Occipital lobe (tissue), 2 donors: ENCODE data around the gene VPS26B. TPM values are rescaled to one million over a fixed set of nuclear protein-coding genes. Genes with fewer than 3 reads are reported as not detected.
A peak's percentile ranks its signal among the peaks of the same experiment; 100 is the strongest.
"Not testable (repeated sequence)": the region's sequence is repeated elsewhere in the genome, so short reads cannot be mapped to it uniquely, and the experiment has no call there.

Experiments used
- DNase-seq: peaks from one replicate; lab custom pipeline; 2025; lab: John Stamatoyannopoulos, UW
- total RNA-seq: library from RNA; depleted of rRNA; stranded (reverse); fragments of >200 nt; gene quantifications from one replicate; pipeline ENCODE4 v1.2.3, GENCODE V29; 2014

The VPS26B gene
- 61.9 TPM for total RNA-seq

DNA sequence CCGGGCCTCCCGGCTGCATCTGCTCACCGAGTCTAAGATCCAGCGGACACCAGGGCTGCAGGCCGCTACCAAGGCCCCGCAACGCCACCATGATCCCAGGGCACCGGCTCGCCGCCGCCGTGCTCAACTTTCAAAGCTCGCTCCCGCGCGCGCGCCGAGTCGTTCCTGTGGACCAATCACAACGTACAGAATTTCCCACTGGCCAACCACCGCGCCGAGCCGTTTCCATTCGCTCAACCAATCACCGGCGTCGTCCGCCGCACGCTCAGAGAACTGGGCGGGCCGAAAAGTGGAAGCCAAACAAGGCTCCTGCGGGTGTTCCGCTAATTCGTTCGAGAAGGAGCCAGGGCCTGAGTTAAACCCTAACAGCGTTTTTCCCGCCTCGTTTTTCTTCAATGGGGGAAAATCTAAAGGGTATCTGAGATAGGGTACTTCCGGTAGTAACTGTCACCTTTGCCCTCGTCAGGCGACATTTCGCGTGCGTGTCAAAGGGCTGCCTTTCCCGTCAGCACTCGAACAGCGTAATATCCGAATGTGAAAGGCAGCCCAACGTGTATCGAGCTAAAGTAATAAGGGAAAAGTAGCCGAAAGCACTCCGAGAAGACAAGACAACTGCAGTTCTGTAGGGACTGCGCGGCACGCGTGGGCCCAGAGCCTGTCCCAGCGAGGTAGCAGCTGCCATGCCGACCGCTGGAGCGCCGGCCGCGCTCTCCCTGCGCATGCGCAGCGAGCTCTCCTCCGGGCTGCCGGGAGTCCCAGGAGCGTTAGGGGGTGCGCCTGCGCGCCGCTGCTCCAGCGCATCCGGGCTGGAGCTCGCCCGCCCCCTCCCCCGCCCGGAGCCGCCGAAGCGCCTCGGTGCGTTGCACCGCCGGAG, at the start of gene VPS26B, which contains the start of gene NCAPD3:
Gene VPS26B (plus strand): TSS at position 836 of the 874 bp plus-strand sequence. CDS start 452 bp downstream, outside the sequence.
Gene NCAPD3 (minus strand): TSS at position 132 of the 874 bp plus-strand sequence. CDS start 41 bp downstream, at position 91.
- peak; percentile 86 for DNase-seq

DNA sequence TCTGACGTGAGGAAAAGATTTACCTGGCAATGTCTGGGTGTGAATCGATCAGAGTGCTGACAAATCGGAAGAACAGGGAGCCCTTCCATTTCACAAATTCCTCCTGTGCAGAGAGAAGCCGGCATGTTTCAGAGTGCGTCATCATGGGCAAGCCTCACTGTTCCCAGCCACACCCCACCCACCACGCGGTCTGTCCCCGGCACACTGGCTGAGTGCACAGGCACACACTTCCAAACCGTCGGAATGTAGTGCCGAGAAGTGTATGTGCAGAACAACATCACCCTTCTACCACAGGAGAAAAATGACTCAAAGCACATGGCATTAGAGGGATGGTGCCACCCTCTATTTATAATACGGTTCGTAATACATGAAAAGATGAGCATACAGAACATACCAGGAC, 48.2 kb upstream of the VPS26B start:
- peak; percentile 34 for DNase-seq

DNA sequence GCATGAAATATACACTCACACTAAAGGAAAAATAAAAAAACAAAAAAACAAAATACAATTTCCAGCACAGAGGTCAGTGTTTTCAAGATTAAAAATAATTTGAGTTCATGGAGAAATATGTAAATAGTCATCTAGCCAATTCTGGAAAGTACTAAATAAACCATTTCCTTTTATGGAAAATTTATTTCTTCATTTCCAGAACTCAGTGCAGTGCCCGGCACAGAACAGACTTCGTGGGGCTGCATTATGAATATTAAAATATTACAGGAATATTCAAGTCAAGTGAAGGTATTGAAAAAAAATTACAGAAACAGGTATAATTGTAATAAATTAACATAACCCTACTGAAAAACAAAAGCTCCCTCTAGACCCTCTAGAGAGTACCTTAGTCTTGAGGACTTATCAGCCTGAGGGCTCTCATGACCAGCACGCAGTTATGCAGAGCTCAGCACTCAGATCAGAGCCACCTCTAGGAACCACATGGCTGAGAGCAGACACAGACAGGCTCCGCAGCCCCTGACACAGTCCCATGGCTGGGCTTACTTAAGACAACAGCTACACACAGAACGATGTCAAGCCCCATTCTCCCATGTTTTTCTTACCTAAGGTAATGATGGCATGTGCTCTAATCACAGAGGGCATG, 46.3 kb upstream of the VPS26B start:
- no peak for DNase-seq

DNA sequence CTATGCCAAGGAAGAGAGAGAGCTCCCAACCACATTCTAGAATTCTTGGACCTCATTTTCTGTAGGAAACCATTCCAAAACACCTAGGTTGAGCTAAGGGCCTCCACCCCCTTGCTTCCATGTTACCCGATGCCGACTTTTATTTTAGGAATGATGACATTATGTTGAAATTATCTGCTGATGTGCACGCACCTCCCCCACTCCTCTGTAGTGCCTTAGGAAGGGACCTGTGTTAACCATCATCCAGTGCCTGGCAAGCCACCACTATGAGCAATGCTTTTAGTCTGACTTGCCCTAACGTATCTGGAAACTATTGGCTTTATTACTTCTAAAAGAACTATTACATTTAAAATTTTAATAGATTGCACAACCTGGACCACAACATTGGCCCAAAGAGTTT, 42.8 kb upstream of the VPS26B start:
- no peak for DNase-seq

DNA sequence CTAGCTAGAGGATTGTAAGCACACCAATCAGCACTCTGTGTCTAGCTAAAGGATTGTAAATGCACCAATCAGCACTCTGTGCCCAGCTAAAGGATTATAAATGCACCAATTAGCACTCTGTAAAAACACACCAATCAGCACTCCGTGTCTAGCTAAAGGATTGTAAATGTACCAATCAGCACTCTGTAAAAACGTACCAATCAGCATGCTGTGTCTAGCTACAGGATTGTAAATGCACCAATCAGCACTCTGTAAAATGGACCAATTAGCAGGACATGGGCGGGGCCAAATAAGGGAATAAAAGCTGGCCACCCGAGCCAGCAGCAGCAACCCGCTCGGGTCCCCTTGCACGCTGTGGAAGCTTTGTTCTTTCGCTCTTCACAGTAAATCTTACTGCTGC, 36.4 kb upstream of the VPS26B start:
- DNase-seq = not testable (repeated sequence)

DNA sequence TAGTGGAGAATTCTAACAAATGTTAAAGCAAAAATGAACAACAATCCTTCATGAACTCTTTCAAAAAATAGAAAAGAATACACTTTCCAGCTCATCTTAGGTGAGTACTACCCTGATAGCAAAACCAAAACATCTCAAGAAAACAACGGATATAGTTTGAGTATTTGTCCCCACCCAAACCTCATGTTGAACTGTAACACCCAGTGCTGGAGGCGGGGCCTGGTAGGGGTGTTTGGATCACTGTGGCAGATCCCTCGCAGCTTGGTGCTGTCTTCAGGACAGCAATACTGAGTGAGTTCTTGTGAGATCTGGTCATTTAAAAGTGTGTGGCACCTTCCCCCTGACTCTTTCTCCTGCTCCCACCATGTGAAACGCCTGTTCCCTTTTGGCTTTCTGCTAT, 27.7 kb upstream of the VPS26B start:
- DNase-seq = no peak

DNA sequence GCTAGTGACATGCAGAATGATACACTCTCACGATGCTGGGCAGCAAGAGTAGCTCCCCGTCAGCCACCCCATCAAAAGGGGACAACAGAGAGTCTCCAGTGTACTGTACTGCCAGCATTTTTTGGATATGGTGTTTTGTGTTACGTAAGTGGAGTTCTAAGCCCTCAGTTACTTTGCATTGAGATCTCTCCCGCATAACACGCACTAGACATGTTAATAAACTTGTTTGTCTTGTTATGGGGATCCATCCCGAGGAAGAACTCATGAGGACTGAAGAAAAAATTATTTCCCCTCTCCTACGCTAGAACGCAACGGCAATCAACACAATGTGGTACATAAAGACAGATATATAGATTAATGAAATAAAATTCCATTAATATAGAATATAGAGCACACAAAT, 24.9 kb upstream of the VPS26B start:
- no peak for DNase-seq

DNA sequence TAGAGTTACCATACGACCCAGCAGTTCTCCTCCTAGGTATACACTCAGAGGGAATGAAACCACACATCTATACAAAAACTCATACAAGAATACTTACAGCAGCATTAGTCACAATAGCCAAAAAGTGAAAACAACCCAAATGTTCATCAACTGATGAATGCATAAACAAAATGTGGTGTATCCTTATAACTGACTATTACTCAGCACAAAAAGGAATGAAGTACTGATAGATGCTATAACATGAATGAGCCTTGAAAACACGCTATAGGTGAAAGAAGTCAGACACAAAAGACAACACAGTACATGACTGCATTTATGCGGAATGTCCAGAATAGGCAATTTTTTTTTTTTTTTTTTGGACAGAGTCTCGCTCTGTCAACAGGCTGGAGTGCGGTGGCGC, 23.8 kb upstream of the VPS26B start:
- DNase-seq = no peak

DNA sequence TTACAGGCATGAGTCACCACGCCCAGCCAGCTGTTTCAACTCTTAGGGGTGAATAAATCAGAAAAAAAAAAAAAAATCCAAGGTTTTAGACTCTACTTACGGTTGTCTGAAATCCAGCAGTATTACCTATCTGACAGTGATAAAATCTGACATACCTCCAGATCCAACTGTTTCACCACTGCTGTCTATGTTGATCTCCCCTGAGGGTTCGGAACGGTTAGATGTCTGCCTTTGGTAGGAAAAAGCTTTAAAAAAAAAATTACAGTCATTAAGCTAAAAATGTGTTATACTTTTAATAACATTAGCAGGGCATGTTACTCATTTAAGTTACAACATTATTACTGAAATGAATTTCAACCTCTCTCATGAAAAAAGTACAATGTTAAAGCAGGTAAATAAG, 21.8 kb upstream of the VPS26B start:
- no peak for DNase-seq

DNA sequence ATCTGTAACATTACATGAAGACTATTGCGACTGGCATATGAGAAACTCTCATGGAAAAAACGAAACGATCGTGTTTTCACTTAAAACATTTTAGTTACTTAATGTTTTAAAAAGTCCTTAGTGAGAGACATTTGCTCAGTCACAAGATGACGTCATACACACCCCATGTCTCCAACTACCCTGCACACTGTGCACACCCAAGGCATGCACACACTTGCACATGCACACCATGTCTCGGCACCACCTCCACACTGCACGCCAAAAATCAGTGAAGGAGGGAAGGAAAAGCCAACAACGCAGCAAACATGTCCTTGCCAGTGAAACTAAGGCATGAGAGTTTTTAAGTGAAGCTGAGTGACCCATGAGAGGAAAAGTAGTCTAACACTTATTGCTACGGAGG, 18.7 kb upstream of the VPS26B start:
- DNase-seq = no peak

DNA sequence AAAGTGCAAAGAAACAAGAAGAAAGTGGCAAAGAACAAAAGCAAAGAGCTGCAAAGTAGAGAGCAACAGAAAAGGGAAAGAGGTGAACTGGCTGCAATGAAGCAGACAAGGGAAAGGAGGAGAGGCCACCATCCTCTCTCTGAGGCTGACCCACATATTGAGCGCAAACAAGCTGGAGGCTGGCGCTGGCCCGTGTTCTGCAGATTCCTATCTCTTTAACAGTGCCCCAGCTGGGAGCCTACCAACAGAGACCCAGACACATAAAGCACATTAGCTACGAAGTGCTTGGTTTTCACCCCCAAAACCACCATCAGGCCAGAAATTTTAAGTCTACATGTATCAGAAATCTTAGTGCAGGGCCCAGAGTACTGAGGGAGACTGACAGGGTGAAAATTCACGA, 18.3 kb upstream of the VPS26B start:
- DNase-seq = no peak

DNA sequence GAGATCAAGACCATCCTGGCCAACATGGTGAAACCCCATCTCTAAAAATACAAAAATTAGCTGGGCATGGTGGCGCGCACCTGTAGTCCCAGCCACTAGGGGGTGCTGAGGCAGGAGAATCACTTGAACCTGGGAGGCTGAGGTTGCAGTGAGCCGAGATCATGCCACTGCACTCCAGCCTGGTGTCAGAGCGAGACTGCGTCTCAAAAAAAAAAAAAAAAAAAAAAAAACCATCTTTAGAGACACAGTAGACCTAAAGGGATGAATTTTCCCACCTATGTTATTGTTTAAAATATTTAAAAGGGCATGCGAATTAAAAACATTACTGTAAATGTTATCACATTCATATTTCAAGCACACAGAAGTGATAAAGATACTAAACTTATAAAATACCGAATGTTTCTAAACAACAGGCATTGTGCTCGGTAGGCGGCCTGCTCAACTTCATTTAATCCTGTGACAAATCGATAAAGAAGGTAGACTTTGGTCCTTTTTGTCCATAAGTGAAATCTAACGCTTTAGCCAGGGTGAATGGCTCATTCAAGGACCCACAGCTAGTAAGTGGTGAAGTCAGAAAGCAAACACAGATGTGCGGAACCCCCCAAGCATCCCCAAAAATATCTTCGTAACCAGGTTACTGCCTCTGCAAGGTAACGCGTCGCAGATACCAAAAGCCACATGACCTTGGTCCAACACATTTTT, 16.8 kb upstream of the VPS26B start:
- DNase-seq = no peak

DNA sequence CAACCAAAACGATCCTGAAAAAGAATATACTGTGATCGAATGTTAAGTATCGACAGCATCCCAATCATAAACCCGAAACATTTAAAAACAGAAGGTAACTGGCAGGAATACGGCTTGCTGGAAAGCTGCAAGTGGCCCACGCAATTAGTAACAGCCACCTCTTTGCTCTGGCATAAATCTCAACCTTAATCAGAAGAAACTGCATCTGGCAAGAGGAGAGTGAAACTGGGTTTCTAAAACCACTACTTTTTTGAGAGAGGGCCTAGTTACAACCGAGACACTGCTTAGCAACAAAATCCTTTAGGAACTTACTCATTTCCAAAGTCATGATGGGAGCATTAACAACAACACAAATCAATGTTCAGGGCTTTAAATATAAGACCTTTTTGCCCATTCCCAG, 8.6 kb upstream of the VPS26B start:
- no peak for DNase-seq

DNA sequence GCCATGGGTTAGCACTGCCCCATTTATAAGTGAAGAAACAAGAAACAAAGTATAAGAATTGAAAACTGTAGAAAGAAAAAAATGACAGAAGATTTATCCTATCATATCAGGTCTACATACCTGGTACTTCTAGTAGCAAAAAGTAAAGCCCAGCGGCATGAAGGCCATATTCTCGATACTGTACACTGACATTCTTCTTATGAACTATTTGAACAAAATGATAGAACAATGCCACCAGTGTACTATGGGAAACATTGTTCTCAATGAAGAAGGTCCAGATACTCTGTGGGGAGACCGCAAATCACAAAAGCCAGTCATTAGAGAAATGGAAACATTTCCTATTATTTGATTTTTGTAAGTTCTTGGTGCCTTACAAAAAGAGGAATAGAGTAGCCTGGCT, 7.7 kb upstream of the VPS26B start:
- DNase-seq = no peak

DNA sequence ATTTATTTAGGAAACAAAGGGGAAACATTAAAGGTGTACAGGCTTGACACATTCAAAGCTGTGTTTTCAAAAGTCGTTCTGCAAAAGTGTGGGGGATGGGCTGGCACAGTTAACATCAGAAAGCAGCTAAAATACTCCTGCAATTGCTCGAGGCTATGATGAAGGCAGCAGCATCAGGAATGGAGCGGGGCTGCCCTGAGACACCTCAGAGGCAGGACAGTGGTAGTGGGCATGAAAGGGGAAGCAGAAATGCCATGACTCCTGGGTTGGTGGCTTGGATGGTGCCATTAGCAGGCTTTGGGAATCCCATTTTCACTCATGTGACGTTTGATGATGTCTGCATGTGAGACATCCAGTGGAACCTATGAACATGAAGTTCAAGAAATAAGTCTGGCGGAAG, 1.4 kb upstream of the VPS26B start:
- DNase-seq = no peak

DNA sequence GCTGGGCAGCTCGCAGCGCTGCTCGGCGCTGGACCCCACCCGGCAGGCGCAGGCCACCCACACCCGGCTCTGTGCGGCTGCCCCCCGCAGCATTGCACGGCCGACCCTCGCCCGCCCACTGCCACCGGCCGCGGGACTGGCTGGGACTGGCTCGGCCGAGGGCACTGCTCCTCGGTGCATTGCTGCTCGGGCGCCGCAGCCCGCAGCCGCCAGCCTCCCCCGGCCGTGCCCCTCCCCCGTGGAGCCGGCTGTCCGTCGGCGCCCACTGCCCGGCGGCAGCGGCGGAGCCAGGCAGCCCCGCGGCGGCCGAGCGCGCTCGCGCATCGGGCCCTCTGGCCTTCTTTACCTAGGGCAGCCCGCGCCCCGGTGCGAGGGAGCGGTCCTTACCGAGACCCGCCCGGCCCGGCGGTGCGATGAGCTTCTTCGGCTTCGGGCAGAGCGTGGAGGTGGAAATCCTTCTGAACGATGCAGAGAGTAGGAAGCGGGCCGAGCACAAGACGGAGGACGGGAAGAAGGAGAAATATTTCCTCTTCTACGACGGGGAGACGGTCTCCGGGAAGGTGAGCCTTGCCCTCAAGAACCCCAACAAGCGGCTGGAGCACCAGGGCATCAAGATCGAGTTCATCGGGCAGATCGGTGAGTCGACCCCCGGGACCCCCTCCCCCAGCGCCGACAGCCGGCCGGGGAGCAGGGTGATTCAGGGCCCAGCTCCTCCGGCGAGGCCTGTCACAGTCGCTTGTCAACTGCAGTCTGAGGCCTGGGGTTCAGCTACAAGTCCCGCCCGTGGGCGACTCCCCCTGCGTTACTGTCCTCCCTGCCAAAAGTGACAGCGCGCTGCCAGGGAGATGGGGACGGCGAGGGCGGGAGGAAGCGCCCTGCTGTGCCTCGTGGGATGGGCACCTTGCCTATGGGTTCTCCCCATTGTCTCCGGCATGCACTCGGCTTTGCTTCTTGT, 516 bp downstream of the VPS26B start:
- peak; percentile 67 for DNase-seq

DNA sequence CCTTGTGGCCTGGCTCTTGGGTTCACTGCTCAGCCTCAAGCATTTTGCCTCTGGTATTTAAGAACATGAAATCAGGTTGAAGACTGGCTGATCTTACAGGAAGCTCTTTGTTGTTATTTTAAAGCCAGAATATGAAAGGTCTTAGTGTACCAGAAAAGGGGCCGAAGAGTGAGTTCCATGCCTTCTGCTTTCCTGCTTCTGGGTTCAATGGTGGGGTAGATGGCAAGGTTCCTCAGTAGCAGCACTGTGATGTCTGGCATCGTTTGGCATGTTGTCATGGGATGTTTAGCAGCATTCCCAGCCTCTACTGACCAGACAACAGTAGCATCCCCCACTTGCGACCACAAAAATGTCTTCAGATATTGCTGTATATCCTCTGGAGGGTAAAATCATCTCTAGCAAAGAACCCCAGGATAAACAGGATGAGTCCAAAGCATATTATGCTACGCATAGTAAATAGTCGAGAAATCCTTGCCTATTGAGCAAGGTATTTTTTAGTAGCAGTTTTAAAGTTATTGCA, 2.4 kb downstream of the VPS26B start:
- no peak for DNase-seq

DNA sequence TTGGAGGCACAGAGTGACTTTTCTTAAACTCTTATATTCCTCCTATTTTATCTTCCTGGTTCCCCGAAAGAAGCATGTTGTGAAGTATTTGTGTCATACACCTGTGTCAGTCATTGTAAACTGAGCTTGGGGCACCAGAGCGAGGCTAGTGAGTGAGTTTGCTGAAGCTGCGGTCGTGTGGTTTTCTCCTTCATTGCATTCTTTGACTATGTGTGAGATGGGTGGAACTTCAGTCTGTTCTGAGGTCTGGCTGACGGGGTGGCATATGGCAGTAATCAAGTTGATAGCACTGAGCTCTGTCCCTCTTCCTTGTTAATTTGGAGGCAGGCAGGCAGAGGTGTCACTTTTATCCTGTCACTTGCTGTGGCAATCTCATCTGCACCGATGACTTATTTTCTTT, 4.2 kb downstream of the VPS26B start:
- DNase-seq = no peak

DNA sequence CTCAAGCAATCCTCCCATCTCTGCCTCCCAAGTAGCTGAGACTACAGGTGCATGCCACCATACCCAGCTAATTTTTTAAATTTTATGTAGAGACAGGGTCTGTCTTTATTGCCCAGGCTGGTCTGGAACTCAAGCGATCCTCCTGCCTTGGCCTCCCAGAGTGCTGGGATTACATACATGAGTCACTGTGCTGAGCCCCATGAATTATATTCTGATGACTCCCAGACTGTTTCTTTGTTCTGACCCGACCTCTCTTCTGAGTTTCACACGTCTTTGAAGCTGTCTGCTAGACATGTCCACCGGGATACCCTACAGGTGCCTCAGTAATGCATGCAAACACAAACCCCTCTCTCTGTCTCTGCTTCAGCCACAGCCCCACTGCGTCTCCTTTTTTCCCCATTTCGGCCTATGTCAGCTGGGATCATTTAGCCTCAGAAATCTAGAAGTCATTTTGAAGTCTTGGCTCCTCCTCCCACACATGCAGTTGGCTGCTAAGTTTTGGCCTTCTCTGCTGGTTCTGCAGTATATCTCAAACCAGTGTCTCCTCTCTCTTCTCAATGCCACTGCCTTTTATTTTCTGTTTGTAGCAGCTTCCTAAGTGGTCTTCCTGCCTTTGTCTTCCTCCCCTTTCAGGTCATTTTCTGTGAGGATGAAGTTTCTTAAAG, 4.8 kb downstream of the VPS26B start:
- no peak for DNase-seq

DNA sequence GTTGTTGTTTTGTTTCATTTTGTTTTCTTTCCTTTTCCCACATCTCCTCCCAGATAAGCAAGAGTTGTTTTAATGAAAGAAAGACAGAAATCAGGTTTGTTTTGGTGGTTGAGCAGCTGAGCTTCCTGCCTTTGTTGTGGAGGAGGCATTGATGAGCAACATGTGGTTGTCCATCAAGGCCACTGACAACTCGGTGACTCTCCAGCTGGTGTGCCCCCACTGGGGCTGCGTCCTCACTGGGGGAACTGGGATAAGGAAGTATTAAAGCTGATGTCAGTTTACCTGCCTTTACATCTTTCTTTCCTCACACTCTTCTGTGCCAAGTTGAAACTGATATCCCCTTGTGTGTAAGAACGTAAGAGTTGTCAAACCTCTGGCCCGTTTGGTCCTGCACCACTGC, 5.9 kb downstream of the VPS26B start:
- DNase-seq = no peak
